ENCODE results near the gene MLN.

The MLN gene

GRCh38 chr6:33820243-33820642 is 16.4 kb upstream of the MLN start:
- Histone ChIP-seq H3F3A (ENCODE audit: insufficient read depth, low read length) (no peaks in the 10 kb centered on the region), H3K36me3 (replicated peaks; ENCODE audit: insufficient read depth, low read length) (no peaks in the 10 kb centered on the region), H3K4me2 (ENCODE audit: low read depth, low read length) (no peak overlapping the region), H3K27ac (ENCODE audit: low read length) (no peak overlapping the region), H3K27me3 (replicated peaks; ENCODE audit: insufficient read depth, low read length) (peaks cover 92% of the 10 kb centered on the region), H3K4me3 (ENCODE audit: low read length) (no peak overlapping the region), H3K4me1 (ENCODE audit: low read length) (no peaks in the 10 kb centered on the region), H3K9me2 (replicated peaks; ENCODE audit: insufficient read depth, low read length) (no peaks in the 10 kb centered on the region), H3K9me3 (replicated peaks; ENCODE audit: insufficient read depth, low read length) (no peaks in the 10 kb centered on the region), H4K20me1 (ENCODE audit: insufficient read depth, low read length) (no peaks in the 10 kb centered on the region), H3K79me2 (ENCODE audit: low read length) (no peaks in the 10 kb centered on the region), H3K9ac (ENCODE audit: low read length) (no peak overlapping the region), H2AFZ (ENCODE audit: low read length) (no peak overlapping the region)
- no peak for DNase-seq
- no peak for TF ChIP-seq EZH2phosphoT487 (IDR thresholded peaks at IDR 0.05; ENCODE audit: low read length)
- TF ChIP-seq EZH2 (optimal IDR thresholded peaks at IDR 0.05; ENCODE audit: low read depth, low read length): no peak
- TF ChIP-seq CTCF (IDR thresholded peaks at IDR 0.05; ENCODE audit: low read length): no peak

GRCh38 chr6:33819021-33819420 is 15.2 kb upstream of the MLN start:
- Histone ChIP-seq H3K4me3 (ENCODE audit: low read length) (no peak overlapping the region), H3K9me2 (replicated peaks; ENCODE audit: insufficient read depth, low read length) (no peaks in the 10 kb centered on the region), H4K20me1 (ENCODE audit: insufficient read depth, low read length) (no peaks in the 10 kb centered on the region), H3K4me2 (ENCODE audit: low read depth, low read length) (no peak overlapping the region), H3K36me3 (replicated peaks; ENCODE audit: insufficient read depth, low read length) (no peaks in the 10 kb centered on the region), H3K4me1 (ENCODE audit: low read length) (no peaks in the 10 kb centered on the region), H3K27me3 (replicated peaks; ENCODE audit: insufficient read depth, low read length) (peaks cover 89% of the 10 kb centered on the region), H3K79me2 (ENCODE audit: low read length) (no peaks in the 10 kb centered on the region), H2AFZ (ENCODE audit: low read length) (no peak overlapping the region), H3F3A (ENCODE audit: insufficient read depth, low read length) (no peaks in the 10 kb centered on the region), H3K9ac (ENCODE audit: low read length) (no peak overlapping the region), H3K9me3 (replicated peaks; ENCODE audit: insufficient read depth, low read length) (no peaks in the 10 kb centered on the region), H3K27ac (ENCODE audit: low read length) (no peak overlapping the region)
- DNase-seq: no peak
- no peak for TF ChIP-seq EZH2phosphoT487 (IDR thresholded peaks at IDR 0.05; ENCODE audit: low read length)
- no peak for TF ChIP-seq EZH2 (optimal IDR thresholded peaks at IDR 0.05; ENCODE audit: low read depth, low read length)

- Histone ChIP-seq H3K27me3 (replicated peaks; ENCODE audit: insufficient read depth, low read length) (peaks cover 89% of the 10 kb centered on the region), H3K79me2 (ENCODE audit: low read length) (no peaks in the 10 kb centered on the region), H3K9ac (ENCODE audit: low read length) (no peak overlapping the region), H3F3A (ENCODE audit: insufficient read depth, low read length) (no peaks in the 10 kb centered on the region), H3K9me2 (replicated peaks; ENCODE audit: insufficient read depth, low read length) (no peaks in the 10 kb centered on the region), H2AFZ (ENCODE audit: low read length) (no peak overlapping the region), H3K27ac (ENCODE audit: low read length) (no peak overlapping the region), H4K20me1 (ENCODE audit: insufficient read depth, low read length) (no peaks in the 10 kb centered on the region), H3K36me3 (replicated peaks; ENCODE audit: insufficient read depth, low read length) (no peaks in the 10 kb centered on the region), H3K9me3 (replicated peaks; ENCODE audit: insufficient read depth, low read length) (no peaks in the 10 kb centered on the region), H3K4me1 (ENCODE audit: low read length) (no peaks in the 10 kb centered on the region), H3K4me2 (ENCODE audit: low read depth, low read length) (no peak overlapping the region), H3K4me3 (ENCODE audit: low read length) (no peak overlapping the region)
- TF ChIP-seq CTCF (IDR thresholded peaks at IDR 0.05; ENCODE audit: low read length): no peak
- TF ChIP-seq EZH2 (optimal IDR thresholded peaks at IDR 0.05; ENCODE audit: low read depth, low read length): no peak
- TF ChIP-seq EZH2phosphoT487 (IDR thresholded peaks at IDR 0.05; ENCODE audit: low read length): no peak
- no peak for DNase-seq
Measured at GRCh38 chr6:33818293-33818692, 14.5 kb upstream of the MLN start.

- H3K9me2 ChIP-seq (replicated peaks; ENCODE audit: insufficient read depth, low read length): no peaks in the 10 kb centered on the region
- no peak overlapping the region for H2AFZ ChIP-seq (ENCODE audit: low read length)
- peaks cover 83% of the 10 kb centered on the region for H3K27me3 ChIP-seq (replicated peaks; ENCODE audit: insufficient read depth, low read length)
- no peaks in the 10 kb centered on the region for H3K36me3 ChIP-seq (replicated peaks; ENCODE audit: insufficient read depth, low read length)
- H3F3A ChIP-seq (ENCODE audit: insufficient read depth, low read length): no peaks in the 10 kb centered on the region
- H3K9ac ChIP-seq (ENCODE audit: low read length): no peak overlapping the region
- TF ChIP-seq EZH2phosphoT487 (IDR thresholded peaks at IDR 0.05; ENCODE audit: low read length): no peak
- no peak for TF ChIP-seq CTCF (IDR thresholded peaks at IDR 0.05; ENCODE audit: low read length)
- TF ChIP-seq EZH2 (optimal IDR thresholded peaks at IDR 0.05; ENCODE audit: low read depth, low read length): no peak
- H3K4me3 ChIP-seq (ENCODE audit: low read length): no peak overlapping the region
- H4K20me1 ChIP-seq (ENCODE audit: insufficient read depth, low read length): no peaks in the 10 kb centered on the region
- H3K27ac ChIP-seq (ENCODE audit: low read length): no peak overlapping the region
- H3K4me2 ChIP-seq (ENCODE audit: low read depth, low read length): no peak overlapping the region
- H3K4me1 ChIP-seq (ENCODE audit: low read length): no peaks in the 10 kb centered on the region
- H3K9me3 ChIP-seq (replicated peaks; ENCODE audit: insufficient read depth, low read length): no peaks in the 10 kb centered on the region
- no peak for DNase-seq
- no peaks in the 10 kb centered on the region for H3K79me2 ChIP-seq (ENCODE audit: low read length)
Measured at GRCh38 chr6:33817489-33817888, 13.7 kb upstream of the MLN start.
